Osteocyte (in vitro differentiated cells): Measurements from ENCODE around the gene VPS26C. TPM values are rescaled to one million over a fixed set of nuclear protein-coding genes. Genes with fewer than 3 reads are reported as not detected.
A peak's percentile ranks its signal among the peaks of the same experiment; 100 is the strongest.

ENCODE experiments used
- DNase-seq: peaks from one replicate; pipeline ENCODE4 v3.0.0; 2021; ENCODE audit warnings: mixed read lengths; ENCODE audit not compliant: unreplicated experiment; ENCODE audit errors: extremely low spot score
- H3K27ac Mint-ChIP-seq: one replicate; pipeline ENCODE4 v1.8.0; 2021; ENCODE audit warnings: mild to moderate bottlenecking, mixed read lengths; ENCODE audit not compliant: unreplicated experiment
- H3K27me3 Mint-ChIP-seq: one replicate; pipeline ENCODE4 v1.8.0; 2021; ENCODE audit warnings: mixed read lengths; ENCODE audit not compliant: unreplicated experiment
- H3K36me3 Mint-ChIP-seq: one replicate; pipeline ENCODE4 v1.8.0; 2021; ENCODE audit warnings: mixed read lengths; ENCODE audit not compliant: unreplicated experiment
- H3K4me1 Mint-ChIP-seq: one replicate; pipeline ENCODE4 v1.8.0; 2021; ENCODE audit warnings: mixed read lengths; ENCODE audit not compliant: unreplicated experiment
- H3K4me3 Mint-ChIP-seq: one replicate; pipeline ENCODE4 v1.8.0; 2021; ENCODE audit warnings: mild to moderate bottlenecking, moderate library complexity, mixed read lengths; ENCODE audit not compliant: unreplicated experiment
- H3K9me3 Mint-ChIP-seq: one replicate; pipeline ENCODE4 v1.8.0; 2021; ENCODE audit warnings: mixed read lengths; ENCODE audit not compliant: unreplicated experiment
- CTCF ChIP-seq: fragments of 200-600 bp; sonication (generic); IDR thresholded peaks from 2 replicates; pipeline ENCODE4 v1.5.0; 2021; ENCODE audit warnings: antibody characterized with exemption, mild to moderate bottlenecking, moderate library complexity
- total RNA-seq: library from RNA; stranded (reverse); gene quantifications from 2 replicates; pipeline ENCODE4 v1.2.1, GENCODE V29; 2021

The VPS26C gene
- total RNA-seq, 1 donor from 2014 or later, result 51.6 TPM

- H3K36me3 Mint-ChIP-seq, result peaks cover 21% of the 10 kb centered on the region
- DNase-seq, result peak; percentile 74
- no peaks in the 10 kb centered on the region for H3K9me3 Mint-ChIP-seq
- no peak for TF ChIP-seq CTCF
- H3K27me3 Mint-ChIP-seq, result no peaks in the 10 kb centered on the region
- H3K27ac Mint-ChIP-seq, result no peak overlapping the region
- no peak overlapping the region for H3K4me3 Mint-ChIP-seq
- H3K4me1 Mint-ChIP-seq, result peaks cover 10% of the 10 kb centered on the region
Observed at GRCh38 chr21:37207441-37208009, 59.6 kb downstream of the VPS26C start.

- Mint-ChIP-seq H3K4me3 (no peak overlapping the region), H3K27me3 (no peaks in the 10 kb centered on the region), H3K27ac (no peak overlapping the region), H3K4me1 (peaks cover 10% of the 10 kb centered on the region), H3K36me3 (peaks cover 27% of the 10 kb centered on the region), H3K9me3 (no peaks in the 10 kb centered on the region)
- no peak for DNase-seq
- no peak for TF ChIP-seq CTCF
Observed at GRCh38 chr21:37206496-37206895, 60.6 kb downstream of the VPS26C start.

GRCh38 chr21:37204580-37204979, 62.6 kb downstream of the VPS26C start:
- H3K27ac Mint-ChIP-seq, result no peak overlapping the region

GRCh38 chr21:37202221-37203110, 64.7 kb downstream of the VPS26C start:
- Mint-ChIP-seq H3K4me1 (peaks cover 18% of the 10 kb centered on the region), H3K9me3 (no peaks in the 10 kb centered on the region), H3K27ac (peak overlapping the region; percentile 23), H3K27me3 (no peaks in the 10 kb centered on the region), H3K4me3 (no peak overlapping the region), H3K36me3 (peaks cover 50% of the 10 kb centered on the region)
- no peak for DNase-seq
- TF ChIP-seq CTCF, result no peak

More at GRCh38 chr21:37204580-37204979, 62.6 kb downstream of the VPS26C start:
- Mint-ChIP-seq H3K9me3 (no peaks in the 10 kb centered on the region), H3K36me3 (peaks cover 37% of the 10 kb centered on the region), H3K27me3 (no peaks in the 10 kb centered on the region), H3K4me3 (no peak overlapping the region), H3K4me1 (peaks cover 12% of the 10 kb centered on the region)
- TF ChIP-seq CTCF, result no peak
- DNase-seq, result no peak
